ENCODE data around the gene FAM89B.

The FAM89B gene

DNA sequence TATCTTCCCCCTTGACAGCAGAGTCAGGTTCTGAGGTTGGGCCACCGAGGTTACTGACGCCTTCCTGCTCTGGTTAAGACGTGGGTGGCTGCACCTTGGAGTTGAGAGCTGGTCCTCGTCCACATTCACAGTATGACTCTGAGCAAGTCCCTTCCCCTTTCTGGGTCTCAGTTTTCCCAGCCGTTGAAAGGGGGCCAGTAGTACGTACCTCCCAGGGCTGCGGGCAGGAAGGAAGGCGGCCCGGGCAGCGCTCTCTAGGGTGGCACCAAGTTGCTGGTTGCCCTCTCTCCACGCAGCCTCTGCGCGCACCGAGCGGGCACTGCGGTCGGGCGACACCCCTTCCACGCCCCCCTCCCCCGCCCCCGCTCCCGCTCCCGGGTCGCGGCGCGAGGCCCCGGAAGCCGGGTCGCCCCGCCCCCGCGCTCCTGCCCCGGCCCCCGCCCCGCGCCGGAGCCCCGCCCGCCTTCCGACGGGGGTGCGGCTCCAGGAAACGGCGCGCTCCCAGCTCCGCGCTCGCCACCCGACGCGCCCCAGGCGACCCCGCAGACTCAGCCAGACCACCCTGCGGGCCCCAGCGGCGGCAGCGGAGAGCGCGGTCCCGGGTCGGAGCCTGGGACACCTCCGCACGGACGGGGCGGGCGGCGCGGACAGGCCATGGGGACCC is 3.4 kb downstream of the FAM89B start, which contains the start of gene EHBP1L1:
Gene EHBP1L1 (plus strand): TSS at position 486 of the 664 bp plus-strand sequence. CDS start 250 bp downstream, outside the sequence.
- H3K27ac ChIP-seq (ENCODE audit: low read length): no peak within 1 kb of the TSS
- peak within 1 kb of the TSS; percentile 44; the same call in 1 of the 2 replicates for H3K4me3 ChIP-seq (ENCODE audit: low read length)
- DNase-seq (ENCODE audit: low read depth, low spot score): no peak
- H3K36me3 ChIP-seq (ENCODE audit: control insufficient read depth, insufficient read depth, low read length): peaks cover 3% of the 10 kb centered on the region
- peaks cover 7% of the 10 kb centered on the region for H3K27me3 ChIP-seq (ENCODE audit: control insufficient read depth, insufficient read depth, low read length)
- H3K9me3 ChIP-seq (ENCODE audit: control insufficient read depth, insufficient read depth, low read length): no peaks in the 10 kb centered on the region
- H3K4me1 ChIP-seq (ENCODE audit: control insufficient read depth, insufficient read depth, low read length): peaks cover 12% of the 10 kb centered on the region
- no CpG with 5 or more reads among the region's 69 CpGs for WGBS (ENCODE audit: insufficient coverage, insufficient read length)

DNA sequence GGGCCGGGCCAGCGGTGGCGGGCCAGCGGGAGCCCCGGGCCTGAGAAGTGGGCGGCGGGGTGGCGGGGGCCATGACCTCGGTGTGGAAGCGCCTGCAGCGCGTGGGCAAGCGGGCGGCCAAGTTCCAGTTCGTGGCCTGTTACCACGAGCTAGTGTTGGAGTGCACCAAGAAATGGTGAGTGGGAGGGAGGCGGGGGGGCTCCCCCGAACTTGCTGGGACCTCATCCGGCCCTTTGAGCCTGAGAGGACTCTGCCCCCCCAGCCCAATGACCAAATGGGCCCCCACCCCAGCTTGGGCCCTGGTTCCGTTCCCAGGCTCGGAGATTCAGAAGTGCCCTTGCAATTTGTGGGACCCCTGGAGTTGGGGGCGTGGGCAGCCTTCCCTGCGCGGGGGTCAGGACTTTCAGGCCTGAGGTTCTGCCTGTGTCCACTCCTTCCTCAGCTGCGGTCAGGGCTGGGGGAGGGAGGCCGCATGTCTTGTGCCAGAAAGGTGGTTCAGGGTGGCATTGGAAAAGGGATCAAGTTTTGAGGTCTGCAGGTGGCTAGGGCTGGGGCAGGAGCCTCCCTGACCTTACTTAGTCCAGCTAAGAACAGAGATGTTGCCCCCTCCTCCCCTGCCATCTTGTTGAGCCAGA is 4.0 kb downstream of the FAM89B start:
- Histone ChIP-seq H3K4me1 (ENCODE audit: control insufficient read depth, insufficient read depth, low read length) (peaks cover 9% of the 10 kb centered on the region), H3K4me3 (ENCODE audit: low read length) (peak overlapping the region; percentile 44; the same call in 1 of the 2 replicates), H3K9me3 (ENCODE audit: control insufficient read depth, insufficient read depth, low read length) (no peaks in the 10 kb centered on the region), H3K36me3 (ENCODE audit: control insufficient read depth, insufficient read depth, low read length) (peaks cover 3% of the 10 kb centered on the region), H3K27me3 (ENCODE audit: control insufficient read depth, insufficient read depth, low read length) (peaks cover 7% of the 10 kb centered on the region), H3K27ac (ENCODE audit: low read length) (no peak overlapping the region)
- WGBS (ENCODE audit: insufficient coverage, insufficient read length): no CpG with 5 or more reads among the region's 26 CpGs
- no peak for DNase-seq (ENCODE audit: low read depth, low spot score)

DNA sequence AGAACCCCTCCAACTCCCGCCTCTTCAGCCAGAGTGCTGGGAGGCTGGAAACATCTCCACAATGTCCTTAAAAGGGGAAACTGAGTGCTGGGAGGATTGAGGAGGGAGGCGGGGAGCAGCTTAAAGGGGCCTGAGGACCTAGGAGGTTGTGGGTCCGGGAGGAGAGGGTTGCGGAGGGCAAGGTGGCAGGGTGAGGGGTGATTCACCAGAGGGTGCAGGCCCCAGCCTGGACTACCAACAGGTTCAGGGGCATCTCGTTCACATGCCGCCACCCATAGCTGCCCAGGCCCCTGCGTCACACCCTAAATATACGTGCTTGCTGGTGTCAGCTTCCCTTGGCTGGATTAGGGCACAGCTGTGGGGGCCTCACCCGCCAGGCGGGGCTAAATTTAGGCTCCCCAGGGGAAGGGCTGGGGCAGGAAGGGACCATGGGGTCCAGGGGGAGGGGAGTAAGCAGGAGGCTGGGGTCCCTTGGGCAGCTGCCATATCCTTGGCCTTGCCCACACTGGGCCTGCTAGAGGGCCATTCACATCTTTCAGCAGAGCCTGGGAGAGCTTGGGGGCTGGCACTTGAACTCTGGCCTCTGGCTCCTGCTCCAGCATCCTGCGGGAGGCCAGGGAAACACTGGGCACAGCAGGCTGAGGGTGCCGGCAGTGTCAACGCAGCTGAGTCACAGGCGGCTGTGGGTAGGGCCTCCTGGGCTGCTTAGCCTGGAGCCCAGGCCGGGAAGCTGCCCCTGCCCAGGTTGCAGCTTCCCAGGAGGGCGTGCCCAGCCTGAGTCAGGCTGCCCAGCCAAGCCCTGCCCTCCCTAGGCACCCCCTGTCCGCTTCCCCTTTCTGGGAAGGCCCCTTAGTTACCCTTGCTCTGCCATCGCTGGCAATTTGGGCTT is 4.8 kb downstream of the FAM89B start:
- Histone ChIP-seq H3K4me3 (ENCODE audit: low read length) (no peak overlapping the region), H3K27me3 (ENCODE audit: control insufficient read depth, insufficient read depth, low read length) (peaks cover 7% of the 10 kb centered on the region), H3K27ac (ENCODE audit: low read length) (no peak overlapping the region), H3K36me3 (ENCODE audit: control insufficient read depth, insufficient read depth, low read length) (peaks cover 3% of the 10 kb centered on the region), H3K4me1 (ENCODE audit: control insufficient read depth, insufficient read depth, low read length) (peaks cover 7% of the 10 kb centered on the region; the same call in 1 of the 2 replicates), H3K9me3 (ENCODE audit: control insufficient read depth, insufficient read depth, low read length) (no peaks in the 10 kb centered on the region)
- DNase-seq (ENCODE audit: low read depth, low spot score): no peak
- no CpG with 5 or more reads among the region's 18 CpGs for WGBS (ENCODE audit: insufficient coverage, insufficient read length)

DNA sequence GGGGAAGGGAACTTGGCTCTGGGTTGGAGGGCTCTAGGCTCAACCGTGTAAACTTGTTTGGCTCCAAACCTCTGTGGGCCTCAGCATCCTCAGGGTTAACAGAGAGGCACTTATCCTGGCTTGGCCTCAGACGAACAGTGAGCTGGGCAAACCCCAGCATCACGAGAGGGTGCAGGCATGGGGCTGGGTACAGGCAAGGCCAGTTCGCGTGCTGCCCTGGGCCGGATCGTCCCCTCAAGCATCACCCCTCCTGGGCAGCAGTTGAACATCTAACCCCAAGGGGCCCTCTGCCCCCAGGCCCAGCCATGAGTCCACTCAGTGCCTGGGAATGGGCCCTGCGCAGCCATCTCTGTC is 5.4 kb downstream of the FAM89B start:
- Histone ChIP-seq H3K27me3 (ENCODE audit: control insufficient read depth, insufficient read depth, low read length) (peaks cover 7% of the 10 kb centered on the region), H3K4me1 (ENCODE audit: control insufficient read depth, insufficient read depth, low read length) (peaks cover 7% of the 10 kb centered on the region; the same call in 1 of the 2 replicates), H3K27ac (ENCODE audit: low read length) (no peak overlapping the region), H3K4me3 (ENCODE audit: low read length) (no peak overlapping the region), H3K36me3 (ENCODE audit: control insufficient read depth, insufficient read depth, low read length) (peaks cover 3% of the 10 kb centered on the region), H3K9me3 (ENCODE audit: control insufficient read depth, insufficient read depth, low read length) (no peaks in the 10 kb centered on the region)
- no peak for DNase-seq (ENCODE audit: low read depth, low spot score)
- WGBS (ENCODE audit: insufficient coverage, insufficient read length): no CpG with 5 or more reads among the region's 8 CpGs

DNA sequence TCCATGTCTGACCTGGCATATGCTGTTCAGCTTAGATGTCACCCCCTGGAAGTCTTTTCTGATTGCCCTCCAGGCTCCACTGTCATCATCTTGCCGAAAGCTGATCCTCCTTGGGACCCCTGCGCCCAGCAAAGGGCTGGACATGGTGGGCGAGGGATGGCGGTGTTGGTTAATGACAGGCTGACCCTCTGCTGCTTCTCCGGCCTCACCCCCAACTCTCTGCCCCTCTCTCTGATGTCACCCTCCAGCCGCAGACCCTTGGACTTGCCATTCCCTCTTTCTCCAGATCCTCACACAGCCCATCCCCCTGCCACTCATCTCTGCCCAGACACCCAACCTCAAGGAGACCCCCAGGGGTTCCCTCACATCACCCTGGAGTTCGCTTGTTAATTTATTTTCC is 5.8 kb downstream of the FAM89B start:
- DNase-seq (ENCODE audit: low read depth, low spot score): no peak
- Histone ChIP-seq H3K4me3 (ENCODE audit: low read length) (no peak overlapping the region), H3K27me3 (ENCODE audit: control insufficient read depth, insufficient read depth, low read length) (peaks cover 7% of the 10 kb centered on the region), H3K4me1 (ENCODE audit: control insufficient read depth, insufficient read depth, low read length) (peaks cover 7% of the 10 kb centered on the region; the same call in 1 of the 2 replicates), H3K27ac (ENCODE audit: low read length) (no peak overlapping the region), H3K9me3 (ENCODE audit: control insufficient read depth, insufficient read depth, low read length) (no peaks in the 10 kb centered on the region), H3K36me3 (ENCODE audit: control insufficient read depth, insufficient read depth, low read length) (peaks cover 3% of the 10 kb centered on the region)
- no CpG with 5 or more reads among the region's 7 CpGs for WGBS (ENCODE audit: insufficient coverage, insufficient read length)

DNA sequence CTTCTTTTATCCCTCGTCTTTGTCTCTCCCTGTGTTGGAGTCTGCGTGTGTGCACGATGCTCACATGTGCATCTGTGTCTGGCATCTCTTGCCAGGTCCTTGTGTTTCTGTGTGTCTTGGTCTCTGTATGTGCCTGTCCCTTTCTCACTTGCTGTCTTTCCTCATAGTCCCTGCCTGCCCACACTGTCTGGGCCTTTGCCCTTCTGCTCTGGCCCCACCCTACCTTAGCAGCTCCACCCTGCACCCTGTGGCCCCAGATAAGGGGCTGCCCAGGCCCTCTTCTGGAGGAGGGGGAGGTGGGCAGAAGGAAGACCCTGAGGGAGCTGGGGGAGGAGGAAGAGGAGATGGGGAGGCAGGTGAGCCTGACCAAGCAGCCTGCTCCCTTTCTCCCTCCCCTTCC is 6.3 kb downstream of the FAM89B start:
- no peak overlapping the region for H3K27ac ChIP-seq (ENCODE audit: low read length)
- WGBS (ENCODE audit: insufficient coverage, insufficient read length): no CpG with 5 or more reads among the region's 3 CpGs
- DNase-seq (ENCODE audit: low read depth, low spot score): no peak
- H3K27me3 ChIP-seq (ENCODE audit: control insufficient read depth, insufficient read depth, low read length): peaks cover 7% of the 10 kb centered on the region
- H3K4me1 ChIP-seq (ENCODE audit: control insufficient read depth, insufficient read depth, low read length): peaks cover 7% of the 10 kb centered on the region; the same call in 1 of the 2 replicates
- no peak overlapping the region for H3K4me3 ChIP-seq (ENCODE audit: low read length)
- H3K36me3 ChIP-seq (ENCODE audit: control insufficient read depth, insufficient read depth, low read length): peaks cover 3% of the 10 kb centered on the region
- H3K9me3 ChIP-seq (ENCODE audit: control insufficient read depth, insufficient read depth, low read length): no peaks in the 10 kb centered on the region

DNA sequence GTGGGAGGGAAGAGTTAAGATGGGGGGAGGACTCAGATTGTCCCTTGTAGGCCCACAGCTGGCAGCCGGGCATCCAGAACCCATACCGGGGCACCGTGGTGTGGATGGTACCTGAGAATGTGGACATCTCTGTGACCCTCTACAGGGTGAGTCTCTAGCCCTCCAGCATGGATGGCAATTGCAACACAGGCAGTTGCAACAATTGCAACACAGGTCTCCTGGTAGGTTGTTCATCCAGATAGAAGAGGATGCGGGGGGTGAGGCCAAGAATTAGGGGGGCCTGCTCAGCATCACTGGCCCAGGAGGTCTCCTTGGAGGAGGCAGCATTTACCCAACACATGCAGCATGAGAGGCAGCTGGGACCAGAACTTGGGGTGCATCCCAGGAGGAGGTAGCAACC is 7.0 kb downstream of the FAM89B start:
- H3K4me3 ChIP-seq (ENCODE audit: low read length): no peak overlapping the region
- H3K27me3 ChIP-seq (ENCODE audit: control insufficient read depth, insufficient read depth, low read length): peaks cover 12% of the 10 kb centered on the region
- no CpG with 5 or more reads among the region's 4 CpGs for WGBS (ENCODE audit: insufficient coverage, insufficient read length)
- H3K4me1 ChIP-seq (ENCODE audit: control insufficient read depth, insufficient read depth, low read length): peaks cover 5% of the 10 kb centered on the region; the same call in 1 of the 2 replicates
- H3K36me3 ChIP-seq (ENCODE audit: control insufficient read depth, insufficient read depth, low read length): peaks cover 3% of the 10 kb centered on the region
- DNase-seq (ENCODE audit: low read depth, low spot score): no peak
- no peaks in the 10 kb centered on the region for H3K9me3 ChIP-seq (ENCODE audit: control insufficient read depth, insufficient read depth, low read length)
- no peak overlapping the region for H3K27ac ChIP-seq (ENCODE audit: low read length)

DNA sequence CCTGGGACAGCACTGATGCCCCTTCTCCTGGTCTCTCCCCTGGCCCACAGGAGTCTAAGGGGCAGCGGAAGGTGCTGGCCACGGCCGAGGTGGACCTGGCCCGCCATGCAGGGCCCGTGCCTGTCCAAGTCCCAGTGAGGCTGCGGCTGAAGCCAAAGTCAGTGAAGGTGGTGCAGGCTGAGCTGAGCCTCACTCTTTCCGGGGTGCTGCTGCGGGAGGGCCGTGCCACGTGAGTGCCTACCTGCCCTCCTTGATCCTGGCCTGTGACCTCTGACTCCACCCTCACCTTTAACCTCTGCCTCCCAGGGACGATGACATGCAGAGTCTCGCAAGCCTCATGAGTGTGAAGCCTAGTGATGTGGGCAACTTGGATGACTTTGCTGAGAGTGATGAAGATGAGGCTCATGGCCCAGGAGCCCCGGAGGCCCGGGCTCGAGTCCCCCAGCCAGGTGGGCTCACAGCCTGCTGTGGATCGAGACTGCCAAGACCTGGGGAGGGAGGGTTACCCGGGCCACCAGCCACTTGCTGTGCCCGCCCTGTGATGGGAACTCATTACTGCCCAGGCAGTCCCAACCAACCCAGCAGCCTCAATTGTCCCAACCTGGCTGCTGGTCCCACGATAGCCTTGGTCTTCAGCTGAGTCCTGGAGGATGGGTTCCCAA is 7.8 kb downstream of the FAM89B start:
- no peak for DNase-seq (ENCODE audit: low read depth, low spot score)
- H3K4me3 ChIP-seq (ENCODE audit: low read length): no peak overlapping the region
- WGBS (ENCODE audit: insufficient coverage, insufficient read length): no CpG with 5 or more reads among the region's 19 CpGs
- peaks cover 4% of the 10 kb centered on the region; the same call in 1 of the 2 replicates for H3K4me1 ChIP-seq (ENCODE audit: control insufficient read depth, insufficient read depth, low read length)
- H3K27ac ChIP-seq (ENCODE audit: low read length): no peak overlapping the region
- peaks cover 11% of the 10 kb centered on the region for H3K27me3 ChIP-seq (ENCODE audit: control insufficient read depth, insufficient read depth, low read length)
- peaks cover 3% of the 10 kb centered on the region for H3K36me3 ChIP-seq (ENCODE audit: control insufficient read depth, insufficient read depth, low read length)
- H3K9me3 ChIP-seq (ENCODE audit: control insufficient read depth, insufficient read depth, low read length): no peaks in the 10 kb centered on the region

DNA sequence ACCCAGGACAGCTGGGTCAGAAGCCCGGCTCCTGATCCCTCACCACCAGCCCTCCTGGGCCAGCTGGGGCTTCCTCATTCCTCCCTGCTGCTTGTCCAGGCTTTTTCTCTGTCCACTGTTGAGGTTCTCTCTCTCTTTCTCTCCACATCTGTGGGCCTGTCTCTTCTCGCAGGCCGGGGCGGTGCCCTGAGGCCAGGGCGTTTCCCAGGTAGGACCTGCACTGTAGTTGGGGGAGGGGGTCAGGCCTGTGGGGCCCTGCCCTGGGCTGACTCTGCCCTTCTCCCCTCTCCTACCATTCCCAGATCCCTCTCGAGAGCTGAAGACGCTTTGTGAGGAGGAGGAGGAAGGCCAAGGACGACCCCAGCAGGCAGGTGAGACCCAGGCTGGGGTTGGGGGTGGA is 8.4 kb downstream of the FAM89B start:
- no peak overlapping the region for H3K27ac ChIP-seq (ENCODE audit: low read length)
- DNase-seq (ENCODE audit: low read depth, low spot score): no peak
- H3K36me3 ChIP-seq (ENCODE audit: control insufficient read depth, insufficient read depth, low read length): peaks cover 3% of the 10 kb centered on the region
- no peaks in the 10 kb centered on the region for H3K9me3 ChIP-seq (ENCODE audit: control insufficient read depth, insufficient read depth, low read length)
- H3K4me1 ChIP-seq (ENCODE audit: control insufficient read depth, insufficient read depth, low read length): 0 out of 2 replicates have a peak, but pooled peaks cover 1% of the 10 kb centered on the region
- no peak overlapping the region for H3K4me3 ChIP-seq (ENCODE audit: low read length)
- no CpG with 5 or more reads among the region's 8 CpGs for WGBS (ENCODE audit: insufficient coverage, insufficient read length)
- H3K27me3 ChIP-seq (ENCODE audit: control insufficient read depth, insufficient read depth, low read length): peaks cover 10% of the 10 kb centered on the region

DNA sequence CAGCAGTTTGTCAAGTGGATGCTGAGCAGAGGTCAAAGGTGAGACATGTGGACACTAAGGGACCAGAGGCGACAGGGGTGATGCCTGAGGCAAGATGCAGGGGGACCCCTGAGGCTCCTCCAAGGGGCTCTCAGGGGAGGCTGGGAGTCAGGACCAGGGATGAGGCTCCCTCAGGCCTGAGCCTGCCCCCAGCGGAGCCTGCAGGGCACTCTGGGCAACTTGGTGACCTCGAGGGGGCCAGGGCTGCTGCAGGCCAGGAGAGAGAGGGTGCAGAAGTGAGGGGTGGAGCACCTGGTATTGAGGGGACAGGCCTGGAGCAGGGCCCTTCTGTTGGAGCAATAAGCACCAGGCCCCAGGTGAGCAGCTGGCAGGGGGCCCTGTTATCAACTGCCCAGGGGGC is 9.6 kb downstream of the FAM89B start:
- H3K4me3 ChIP-seq (ENCODE audit: low read length): no peak overlapping the region
- H3K4me1 ChIP-seq (ENCODE audit: control insufficient read depth, insufficient read depth, low read length): peaks cover 1% of the 10 kb centered on the region; the same call in 1 of the 2 replicates
- H3K36me3 ChIP-seq (ENCODE audit: control insufficient read depth, insufficient read depth, low read length): peaks cover 3% of the 10 kb centered on the region
- no peaks in the 10 kb centered on the region for H3K9me3 ChIP-seq (ENCODE audit: control insufficient read depth, insufficient read depth, low read length)
- no peak for DNase-seq (ENCODE audit: low read depth, low spot score)
- no peak overlapping the region for H3K27ac ChIP-seq (ENCODE audit: low read length)
- peaks cover 11% of the 10 kb centered on the region for H3K27me3 ChIP-seq (ENCODE audit: control insufficient read depth, insufficient read depth, low read length)
- WGBS (ENCODE audit: insufficient coverage, insufficient read length): no CpG with 5 or more reads among the region's 3 CpGs
